ENCODE data around the gene TPO.

The TPO gene

DNA sequence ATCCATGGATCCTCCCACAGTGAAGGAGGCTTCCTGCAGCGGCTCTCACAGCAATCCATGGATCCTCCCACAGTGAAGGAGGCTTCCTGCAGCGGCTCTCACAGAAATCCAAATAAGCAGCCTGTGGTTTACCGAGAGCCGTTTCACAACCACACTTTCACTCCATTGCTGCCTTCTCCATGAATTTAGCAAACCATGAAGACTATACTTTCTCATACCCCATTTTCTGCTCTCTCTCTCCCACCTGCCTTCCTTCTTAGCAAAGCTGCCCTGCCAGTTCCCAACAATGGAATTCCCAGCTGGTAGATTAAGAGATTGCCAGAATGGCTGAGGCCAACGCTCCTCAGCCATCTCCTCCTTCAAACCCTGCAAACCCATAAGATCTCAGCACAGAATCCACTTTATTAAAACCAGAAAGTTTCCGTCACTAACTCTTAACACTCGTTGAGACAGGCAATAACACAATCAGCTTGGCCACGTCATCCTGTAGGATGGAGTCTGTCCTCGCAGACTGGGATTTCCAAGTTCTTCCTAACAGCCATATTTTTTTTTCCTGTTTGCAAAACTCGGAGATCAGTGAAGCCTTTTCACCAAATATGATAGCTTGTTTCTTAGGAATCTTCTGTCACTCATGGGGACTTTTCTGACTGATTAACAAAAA lies 168.8 kb downstream of the TPO start:
- no peak overlapping the region for H2AFZ ChIP-seq
- no peaks in the 10 kb centered on the region for H3K36me3 ChIP-seq (ENCODE audit: control insufficient read depth, insufficient read depth, low read length)
- H3K27me3 ChIP-seq (ENCODE audit: control insufficient read depth, insufficient read depth, low read length) = no peaks in the 10 kb centered on the region
- no peak overlapping the region for H3K4me2 ChIP-seq (ENCODE audit: low read length)
- H3K9ac ChIP-seq = no peak overlapping the region
- TF ChIP-seq CTCF (IDR thresholded peaks at IDR 0.05) = no peak
- H3K4me3 ChIP-seq (ENCODE audit: low read depth, low read length) = no peak overlapping the region
- H3K79me2 ChIP-seq = no peaks in the 10 kb centered on the region
- H3K4me1 ChIP-seq = no peaks in the 10 kb centered on the region
- H3K9me3 ChIP-seq (ENCODE audit: control insufficient read depth, low read length) = no peaks in the 10 kb centered on the region
- no peak overlapping the region for H3K27ac ChIP-seq

DNA sequence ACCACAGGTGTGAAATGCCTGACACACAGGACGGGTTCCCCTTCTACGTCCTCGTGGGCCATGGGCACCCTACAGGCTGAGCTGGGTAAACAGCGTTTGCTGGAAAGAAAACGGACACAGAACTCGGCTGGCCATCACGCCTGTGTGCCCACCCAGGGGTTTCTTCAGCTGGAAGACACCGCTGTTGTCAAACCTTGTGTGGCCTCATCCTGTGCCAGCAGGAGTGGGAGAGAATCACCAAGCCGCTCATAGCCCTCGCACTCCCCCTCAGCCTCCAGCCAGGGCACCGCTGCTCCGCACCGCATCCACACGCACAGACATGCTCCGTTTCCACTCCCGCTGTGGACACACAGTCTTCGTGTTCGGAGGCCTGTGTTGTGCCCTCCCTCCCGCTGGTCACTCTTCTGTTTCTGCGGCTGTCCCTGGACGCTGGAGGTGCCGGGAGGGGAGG lies 169.7 kb downstream of the TPO start:
- no peaks in the 10 kb centered on the region for H3K4me1 ChIP-seq
- no peaks in the 10 kb centered on the region for H3K36me3 ChIP-seq (ENCODE audit: control insufficient read depth, insufficient read depth, low read length)
- no peak overlapping the region for H3K4me2 ChIP-seq (ENCODE audit: low read length)
- H3K4me3 ChIP-seq (ENCODE audit: low read depth, low read length) = no peak overlapping the region
- no peaks in the 10 kb centered on the region for H3K79me2 ChIP-seq
- H3K9me3 ChIP-seq (ENCODE audit: control insufficient read depth, low read length) = no peaks in the 10 kb centered on the region
- no peaks in the 10 kb centered on the region for H3K27me3 ChIP-seq (ENCODE audit: control insufficient read depth, insufficient read depth, low read length)
- H2AFZ ChIP-seq = no peak overlapping the region
- no peak overlapping the region for H3K27ac ChIP-seq
- TF ChIP-seq CTCF (IDR thresholded peaks at IDR 0.05) = no peak
- no peak overlapping the region for H3K9ac ChIP-seq

DNA sequence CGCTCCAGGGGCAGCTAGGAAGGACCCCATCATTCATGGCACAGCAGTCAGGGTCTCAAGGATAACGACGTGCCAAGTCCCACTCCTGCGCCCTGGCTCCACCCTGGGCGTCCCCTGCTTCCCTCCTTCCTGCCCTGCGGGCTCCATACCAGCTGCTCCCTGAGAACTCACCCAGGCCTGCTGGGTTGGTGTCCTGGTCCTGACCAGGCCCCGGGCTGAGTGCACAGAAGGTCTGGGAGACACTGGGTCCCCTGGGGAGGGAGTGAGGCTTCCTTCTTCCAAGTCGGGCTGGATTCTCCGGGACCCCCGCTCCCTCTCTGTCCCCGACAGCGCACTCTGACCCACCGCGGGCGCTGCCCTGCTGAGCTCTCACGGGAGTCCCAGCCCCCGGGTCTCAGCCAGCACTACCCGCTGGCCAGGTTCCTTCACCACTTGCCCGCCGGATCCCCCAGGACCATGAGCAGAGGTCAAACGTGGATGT lies 170.8 kb downstream of the TPO start:
- H3K79me2 ChIP-seq = no peaks in the 10 kb centered on the region
- no peak overlapping the region for H2AFZ ChIP-seq
- no peak for TF ChIP-seq CTCF (IDR thresholded peaks at IDR 0.05)
- no peaks in the 10 kb centered on the region for H3K27me3 ChIP-seq (ENCODE audit: control insufficient read depth, insufficient read depth, low read length)
- H3K9me3 ChIP-seq (ENCODE audit: control insufficient read depth, low read length) = no peaks in the 10 kb centered on the region
- H3K9ac ChIP-seq = no peak overlapping the region
- no peaks in the 10 kb centered on the region for H3K36me3 ChIP-seq (ENCODE audit: control insufficient read depth, insufficient read depth, low read length)
- no peak overlapping the region for H3K4me2 ChIP-seq (ENCODE audit: low read length)
- H3K27ac ChIP-seq = no peak overlapping the region
- H3K4me1 ChIP-seq = no peaks in the 10 kb centered on the region
- no peak overlapping the region for H3K4me3 ChIP-seq (ENCODE audit: low read depth, low read length)

DNA sequence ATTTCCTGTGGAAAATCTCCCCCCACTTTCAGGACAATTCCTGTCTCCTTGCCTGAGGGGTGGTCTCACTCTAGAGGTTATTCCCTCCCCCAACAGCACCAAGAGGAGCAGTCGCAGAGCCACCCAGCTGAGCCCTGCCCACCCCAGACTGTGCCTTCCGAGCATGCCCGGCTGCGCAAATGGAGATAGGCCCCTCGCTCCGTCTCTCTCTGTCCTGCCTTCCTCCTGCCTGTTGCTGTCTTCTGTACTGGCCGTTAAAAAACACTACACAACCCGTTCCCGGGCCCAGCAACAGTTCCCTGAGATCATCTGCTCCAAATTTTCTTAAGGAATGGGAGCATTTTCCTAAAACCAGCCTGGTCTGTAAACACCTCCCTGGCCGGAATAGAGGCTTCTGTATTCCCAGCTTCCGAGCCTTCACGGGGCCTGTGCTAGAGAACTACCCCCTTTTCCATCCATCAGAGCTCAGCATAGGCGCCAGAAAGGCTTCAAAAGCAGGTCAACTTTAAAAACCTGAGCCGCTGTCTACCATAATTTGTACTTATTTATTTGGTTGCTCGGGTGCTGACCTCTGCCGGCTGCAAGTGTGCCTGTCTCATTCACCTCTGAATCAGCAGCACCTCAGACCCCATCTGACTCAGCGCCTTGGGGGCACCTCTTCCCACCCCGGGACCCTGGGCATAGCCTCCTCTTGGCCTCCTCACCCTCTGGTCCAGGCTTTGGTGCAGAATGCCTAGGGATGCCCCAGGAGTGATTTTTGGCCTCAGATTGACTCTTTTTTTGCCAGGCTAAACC lies 171.6 kb downstream of the TPO start:
- Histone ChIP-seq H3K9ac (no peak overlapping the region), H3K27me3 (ENCODE audit: control insufficient read depth, insufficient read depth, low read length) (no peaks in the 10 kb centered on the region), H3K27ac (no peak overlapping the region), H3K9me3 (ENCODE audit: control insufficient read depth, low read length) (no peaks in the 10 kb centered on the region), H3K36me3 (ENCODE audit: control insufficient read depth, insufficient read depth, low read length) (no peaks in the 10 kb centered on the region), H3K4me3 (ENCODE audit: low read depth, low read length) (no peak overlapping the region), H3K4me2 (ENCODE audit: low read length) (no peak overlapping the region), H3K4me1 (no peaks in the 10 kb centered on the region), H3K79me2 (no peaks in the 10 kb centered on the region), H2AFZ (no peak overlapping the region)
- no peak for TF ChIP-seq CTCF (IDR thresholded peaks at IDR 0.05)

Measured in parathyroid adenoma (tissue), 2 donors.